ENCODE data around the gene TBC1D17.
A peak's percentile ranks its signal among the peaks of the same experiment; 100 is the strongest.

Gene TBC1D17

GRCh38 chr19:49877020-49877878 is at the start of gene TBC1D17, which contains the start of gene AKT1S1:
TBC1D17 (plus strand) TSS chr19:49877702; CDS start chr19:49877724, 22 bp downstream.
AKT1S1 (minus strand) TSS chr19:49877355; CDS start chr19:49873295, 4,060 bp downstream.
- DNase-seq (ENCODE audit: low spot score): peak; percentile 100

GRCh38 chr19:49829200-49829599 is 48.3 kb upstream of the TBC1D17 start:
- no peak for DNase-seq (ENCODE audit: low spot score)

- DNase-seq (ENCODE audit: low spot score): no peak
Observed at GRCh38 chr19:49829721-49830120, 47.8 kb upstream of the TBC1D17 start.

GRCh38 chr19:49830766-49831165 is 46.7 kb upstream of the TBC1D17 start:
- no peak for DNase-seq (ENCODE audit: low spot score)

- DNase-seq (ENCODE audit: low spot score): no peak
Observed at GRCh38 chr19:49831592-49831991, 45.9 kb upstream of the TBC1D17 start.

- DNase-seq (ENCODE audit: low spot score): no peak
Observed at GRCh38 chr19:49832556-49832955, 44.9 kb upstream of the TBC1D17 start.

- no peak for DNase-seq (ENCODE audit: low spot score)
Observed at GRCh38 chr19:49833599-49833998, 43.9 kb upstream of the TBC1D17 start.

- no peak for DNase-seq (ENCODE audit: low spot score)
Observed at GRCh38 chr19:49835562-49835961, 41.9 kb upstream of the TBC1D17 start.

GRCh38 chr19:49836176-49837008 is 41.1 kb upstream of the TBC1D17 start:
- no peak for DNase-seq (ENCODE audit: low spot score)

- DNase-seq (ENCODE audit: low spot score): no peak
Observed at GRCh38 chr19:49837009-49837310, 40.5 kb upstream of the TBC1D17 start.

GRCh38 chr19:49837425-49837824 is 40.1 kb upstream of the TBC1D17 start:
- DNase-seq (ENCODE audit: low spot score): no peak

- no peak for DNase-seq (ENCODE audit: low spot score)
Observed at GRCh38 chr19:49838885-49839588, 38.5 kb upstream of the TBC1D17 start.

GRCh38 chr19:49839713-49840112 is 37.8 kb upstream of the TBC1D17 start:
- DNase-seq (ENCODE audit: low spot score): no peak

- DNase-seq (ENCODE audit: low spot score): no peak
Observed at GRCh38 chr19:49840321-49840720, 37.2 kb upstream of the TBC1D17 start.

- no peak for DNase-seq (ENCODE audit: low spot score)
Observed at GRCh38 chr19:49840736-49841249, 36.7 kb upstream of the TBC1D17 start.

- DNase-seq (ENCODE audit: low spot score): no peak
Observed at GRCh38 chr19:49843265-49843664, 34.2 kb upstream of the TBC1D17 start.

GRCh38 chr19:49844138-49845095 is 33.1 kb upstream of the TBC1D17 start:
- DNase-seq (ENCODE audit: low spot score): no peak

GRCh38 chr19:49845414-49845813 is 32.1 kb upstream of the TBC1D17 start:
- DNase-seq (ENCODE audit: low spot score): no peak

- DNase-seq (ENCODE audit: low spot score): no peak
Observed at GRCh38 chr19:49846408-49846807, 31.1 kb upstream of the TBC1D17 start.

GRCh38 chr19:49847731-49848696 is 29.5 kb upstream of the TBC1D17 start:
- DNase-seq (ENCODE audit: low spot score): no peak

Data from globus pallidus (tissue), 1 donor.